ENCODE measurements around the gene HTR1B. TPM values are rescaled to one million over a fixed set of nuclear protein-coding genes. Genes with fewer than 3 reads are reported as not detected.

The HTR1B gene
- polyA plus RNA-seq, 4 donors = 0.07 to 0.40 (median 0.28) TPM

- DNase-seq (ENCODE audit: low read depth in 4 of 4, low spot score in 3 of 4) = no peak
Observed at GRCh38 chr6:77456531-77457248, 6.6 kb downstream of the HTR1B start.

- no peak for DNase-seq (ENCODE audit: low read depth in 4 of 4, low spot score in 3 of 4)
Observed at GRCh38 chr6:77455271-77455670, 8.0 kb downstream of the HTR1B start.

- no peak for DNase-seq (ENCODE audit: low read depth in 4 of 4, low spot score in 3 of 4)
Observed at GRCh38 chr6:77454386-77454785, 8.9 kb downstream of the HTR1B start.

- DNase-seq (ENCODE audit: low read depth in 4 of 4, low spot score in 3 of 4) = no peak
Observed at GRCh38 chr6:77451466-77451865, 11.8 kb downstream of the HTR1B start.

- no peak for DNase-seq (ENCODE audit: low read depth in 4 of 4, low spot score in 3 of 4)
Observed at GRCh38 chr6:77450924-77451323, 12.4 kb downstream of the HTR1B start.

GRCh38 chr6:77448546-77448945 lies 14.7 kb downstream of the HTR1B start:
- no peak for DNase-seq (ENCODE audit: low read depth in 4 of 4, low spot score in 3 of 4)

- DNase-seq (ENCODE audit: low read depth in 4 of 4, low spot score in 3 of 4) = no peak
Observed at GRCh38 chr6:77447254-77447653, 16.0 kb downstream of the HTR1B start.

GRCh38 chr6:77446249-77446648 lies 17.0 kb downstream of the HTR1B start:
- no peak for DNase-seq (ENCODE audit: low read depth in 4 of 4, low spot score in 3 of 4)

GRCh38 chr6:77445214-77445613 lies 18.1 kb downstream of the HTR1B start:
- no peak for DNase-seq (ENCODE audit: low read depth in 4 of 4, low spot score in 3 of 4)

GRCh38 chr6:77440206-77440976 lies 22.9 kb downstream of the HTR1B start:
- no peak for DNase-seq (ENCODE audit: low read depth in 4 of 4, low spot score in 3 of 4)

GRCh38 chr6:77433888-77434287 lies 29.4 kb downstream of the HTR1B start:
- DNase-seq (ENCODE audit: low read depth in 4 of 4, low spot score in 3 of 4) = no peak

- no peak for DNase-seq (ENCODE audit: low read depth in 4 of 4, low spot score in 3 of 4)
Observed at GRCh38 chr6:77430504-77430903, 32.8 kb downstream of the HTR1B start.

GRCh38 chr6:77425671-77426070 lies 37.6 kb downstream of the HTR1B start:
- no peak for DNase-seq (ENCODE audit: low read depth in 4 of 4, low spot score in 3 of 4)

- DNase-seq (ENCODE audit: low read depth in 4 of 4, low spot score in 3 of 4) = no peak
Observed at GRCh38 chr6:77425216-77425615, 38.1 kb downstream of the HTR1B start.

- DNase-seq (ENCODE audit: low read depth in 4 of 4, low spot score in 3 of 4) = no peak
Observed at GRCh38 chr6:77424761-77425160, 38.5 kb downstream of the HTR1B start.

- no peak for DNase-seq (ENCODE audit: low read depth in 4 of 4, low spot score in 3 of 4)
Observed at GRCh38 chr6:77416839-77417238, 46.5 kb downstream of the HTR1B start.

- no peak for DNase-seq (ENCODE audit: low read depth in 4 of 4, low spot score in 3 of 4)
Observed at GRCh38 chr6:77415706-77416105, 47.6 kb downstream of the HTR1B start.

Other genes with a start within 250 kb of the HTR1B start
- gene MEI4, start 189.5 kb upstream of the HTR1B start, polyA plus RNA-seq (ENCODE audit: insufficient read length in 4 of 4) = 1 to 10 TPM in 3 of 4 donors, under 1 TPM in 1; 0.49 to 2.1 (median 1.7) TPM